K562 (cell line): ENCODE data around the gene PTPN1. TPM values are rescaled to one million over a fixed set of nuclear protein-coding genes. Genes with fewer than 3 reads are reported as not detected.
A peak's percentile ranks its signal among the peaks of the same experiment; 100 is the strongest.

ENCODE experiments used
- ATAC-seq: fragments of 200-7000 bp; cut with Tn5 transposase; 3 replicates; pipeline ENCODE4 v1.9.1; 2020; ENCODE audit warnings: moderate library complexity
- BruUV-seq: library from RNA; stranded (reverse); fragments of 400-500 nt; replicated peaks from 2 replicates; lab custom pipeline; 2021; lab: Mats Ljungman, UMichigan
- CTCF ChIA-PET: fragments of 300-600 bp; formaldehyde crosslinking; extraction: SDS; loops from one replicate; lab custom pipeline; 2021; ENCODE audit warnings: low intra/inter-chr PET ratio; lab: Yijun Ruan, JAX
- POLR2A ChIA-PET: fragments of 300-600, 350-650 bp; sonication (Branson Sonifier 250); formaldehyde crosslinking; extraction: SDS; loops from one replicate; lab custom pipeline; 2021; ENCODE audit warnings: antibody characterized with exemption, inconsistent platforms; lab: Yijun Ruan, JAX
- DNase-seq, 4 experiments: peaks; one replicate each; pipeline versions ENCODE4 v3.0.0 to v3.0.0-alpha.2; 2011 to 2018; ENCODE audit warnings: low spot score in 3 of 4, mixed read lengths in 3 of 4; ENCODE audit errors: extremely low read depth in 1 of 4
- FAIRE-seq: peaks from 2 replicates; lab custom pipeline; 2011; peaks lifted over from hg19 to GRCh38; lab: Jason Lieb, UNC
- H2AFZ ChIP-seq: 2 replicates; pipeline ENCODE4 v1.6.0; 2011; ENCODE audit warnings: low read depth, low read length, control low read depth, inconsistent platforms
- H3K27ac ChIP-seq: fragments of 200-600 bp; 3 replicates; pipeline ENCODE4 v1.8.0; 2011; ENCODE audit warnings: low read depth, mild to moderate bottlenecking, control low read depth, inconsistent platforms, low read length, moderate library complexity, mixed read lengths; ENCODE audit errors: extremely low read depth
- H3K27me3 ChIP-seq, 2 experiments: fragments of 300-600 bp in 1 of 2; 2 replicates in 1 of 2; 3 replicates in 1 of 2; pipeline versions ENCODE4 v1.6.0 to v1.8.0; 2011; ENCODE audit warnings: inconsistent platforms in 2 of 2, low read length in 2 of 2, mild to moderate bottlenecking in 1 of 2, mixed read lengths in 1 of 2, moderate library complexity in 1 of 2; ENCODE audit not compliant: control insufficient read depth in 2 of 2, insufficient read depth in 2 of 2
- H3K36me3 ChIP-seq: fragments of 300-600 bp; 3 replicates; pipeline ENCODE4 v1.8.0; 2011; ENCODE audit warnings: mild to moderate bottlenecking, low read length, inconsistent platforms; ENCODE audit not compliant: control insufficient read depth, insufficient read depth
- H3K4me1 ChIP-seq, 2 experiments: fragments of 200-600 bp in 1 of 2; replicated peaks in 1 of 2; 2 replicates in 1 of 2; 3 replicates in 1 of 2; pipeline versions ENCODE4 v1.5.1 to v1.8.0; 2011; ENCODE audit warnings: inconsistent platforms in 2 of 2, low read length in 2 of 2, mild to moderate bottlenecking in 1 of 2, mixed read lengths in 1 of 2, moderate library complexity in 1 of 2; ENCODE audit not compliant: control insufficient read depth in 2 of 2, insufficient read depth in 2 of 2
- H3K4me2 ChIP-seq: 2 replicates; pipeline ENCODE4 v1.6.1; 2011; ENCODE audit warnings: low read length, control low read depth, inconsistent platforms, mixed read lengths; ENCODE audit not compliant: insufficient read depth
- H3K4me3 ChIP-seq: fragments of 200-600 bp; sonication (generic), shearing (Covaris generic); 2 replicates; pipeline ENCODE4 v1.5.1; 2016; ENCODE audit warnings: control low read depth, inconsistent platforms
- H3K79me2 ChIP-seq: fragments of 200-600 bp; 3 replicates; pipeline ENCODE4 v1.8.0; 2011; ENCODE audit warnings: low read length, inconsistent platforms; ENCODE audit not compliant: control insufficient read depth, insufficient read depth
- H3K9ac ChIP-seq, 2 experiments: 2 replicates each; pipeline versions ENCODE4 v1.6.0 to v1.6.1; 2011; ENCODE audit warnings: low read depth in 2 of 2, low read length in 2 of 2, control low read depth in 1 of 2, inconsistent platforms in 1 of 2, mild to moderate bottlenecking in 1 of 2, mixed read lengths in 1 of 2; ENCODE audit not compliant: insufficient read depth in 1 of 2
- H3K9me1 ChIP-seq: one replicate; pipeline ENCODE4 v1.6.0; 2011; ENCODE audit warnings: inconsistent platforms, mild to moderate bottlenecking, low read length, moderate library complexity; ENCODE audit not compliant: control insufficient read depth, insufficient read depth
- H3K9me3 ChIP-seq: replicated peaks from 2 replicates; pipeline ENCODE4 v1.5.1; 2011; ENCODE audit warnings: low read depth, low read length, inconsistent platforms; ENCODE audit not compliant: control insufficient read depth, insufficient read depth
- H4K20me1 ChIP-seq: replicated peaks from 2 replicates; pipeline ENCODE4 v1.6.1; 2011; ENCODE audit warnings: low read length, inconsistent platforms, mixed read lengths; ENCODE audit not compliant: control insufficient read depth, insufficient read depth
- CHD1 ChIP-seq: fragments of 200-600 bp; sonication (generic); IDR thresholded peaks from one replicate; pipeline ENCODE4 v1.6.1; 2012; ENCODE audit warnings: mild to moderate bottlenecking, moderate library complexity, low read length, inconsistent platforms
- TRIM24 ChIP-seq, 2 experiments: fragments of 450-650 bp; IDR thresholded peaks; 2 replicates each; pipeline ENCODE4 v1.6.1; 2016
- ZBTB1 ChIP-seq: sonication (generic); formaldehyde crosslinking; IDR thresholded peaks from 2 replicates; pipeline ENCODE4 v1.8.1; 2023; ENCODE audit warnings: missing genetic modification reagents, low read depth, mild to moderate bottlenecking, borderline replicate concordance
- ZC3H4 ChIP-seq: sonication (generic); formaldehyde crosslinking; IDR thresholded peaks from 2 replicates; pipeline ENCODE4 v1.9.0; 2021; ENCODE audit warnings: missing genetic modification reagents, borderline replicate concordance
- ZFP1 ChIP-seq: fragments of 450-650 bp; formaldehyde crosslinking; IDR thresholded peaks from 2 replicates; pipeline ENCODE4 v1.4.0; 2020; ENCODE audit warnings: mild to moderate bottlenecking, mixed read lengths
- WGBS: fragments of 100-300 bp; shearing (Covaris generic); methylation state at CpG from one replicate; pipeline ENCODE4 v1.1.6; 2016; ENCODE audit warnings: low coverage, mixed read lengths; ENCODE audit not compliant: insufficient coverage; ENCODE audit errors: missing lambda C conversion rate; 5-methylcytosine and 5-hydroxymethylcytosine counted together
- in situ Hi-C: fragments of 300-500 bp; cut with MboI; formaldehyde crosslinking; loops from 4 replicates; pipeline ENCODE4 v1.15.0; 2018; ENCODE audit warnings: inconsistent platforms, mixed read lengths
- intact Hi-C: fragments of 100-400 bp; cut with micrococcal nuclease; formaldehyde crosslinking; loops from 2 replicates; pipeline ENCODE4 v1.14.2; 2022
- polyA plus RNA-seq, 8 experiments: library from polyadenylated mRNA; depleted of rRNA in 4 of 8; stranded (reverse) in 5 of 8; unstranded in 3 of 8; fragments of >200 nt; fragmentation: Nextera tagmentation in 2 of 8; fragmentation: Illumina TruSeq in 1 of 8; extraction: Ambion mirVana in 2 of 8; extraction: Trizol in 1 of 8; gene quantifications; 2 replicates each; pipeline versions ENCODE4 v1.2.1 to v1.2.3, GENCODE V29; 2011 to 2014; ENCODE audit warnings: inconsistent platforms in 1 of 8, missing spikeins in 1 of 8
- total RNA-seq, 7 experiments: library from RNA; depleted of rRNA in 6 of 7; stranded (reverse); fragments of >200 nt in 6 of 7; fragmentation: Illumina TruSeq in 2 of 7; extraction: Trizol in 2 of 7; gene quantifications; 2 replicates each; pipeline versions ENCODE4 v1.2.1 to v1.2.3, GENCODE V29; 2011 to 2021; ENCODE audit warnings: low replicate concordance in 1 of 7

PTPN1 gene
- total and polyA plus RNA-seq, 9 of the 15 experiments (the other 6 are each of a cell fraction or from before 2014, with no cell fraction given) = 11.0 to 85.3 (median 54.0) TPM

- ChIA-PET POLR2A (interaction anchor here (0.8 to 2.0 kb wide), 4 partner anchors 10 to 13 kb away, joined by 3 to 10 read pairs (median 4); no protein-coding TSS in a partner anchor), CTCF (no interaction called here)
- Histone ChIP-seq H4K20me1 (no peaks in the 10 kb centered on the region; the same call in 1 of the 2 replicates), H3K9ac (no peak overlapping the region), H3K27me3 (no peaks in the 10 kb centered on the region), H3K9me1 (no peaks in the 10 kb centered on the region), H3K4me1 (peaks cover 4 to 7% of the 10 kb centered on the region in 2 experiments; a peak in 4 of 5 replicates), H3K4me3 (no peak overlapping the region), H3K79me2 (peaks cover 68% of the 10 kb centered on the region), H3K4me2 (no peak overlapping the region), H3K27ac (peak overlapping the region; percentile 24; the same call in 1 of the 3 replicates), H3K9me3 (no peaks in the 10 kb centered on the region), H3K36me3 (peaks cover 48% of the 10 kb centered on the region), H2AFZ (no peak overlapping the region)
- 88% methylated on average over 4 of the region's 6 CpGs for WGBS
- TF ChIP-seq CHD1 (no peak), ZBTB1 (CRISPR knock-in tag) (no peak), TRIM24 (IDR thresholded peaks at IDR 0.05) (0 out of 4 replicates have a peak, but pooled peaks of 1 of the 2 experiments have one; percentile 8), ZFP1 (CRISPR knock-in tag) (peak; percentile 62; the same call in 1 of the 2 replicates), ZC3H4 (CRISPR knock-in tag) (no peak)
- no peak for DNase-seq
- BruUV-seq = no TSS peak
- no peak for ATAC-seq
- intact Hi-C loops (loop anchor here (2.0 kb wide), 1 partner anchor 46 kb away; no protein-coding TSS in a partner anchor), in situ Hi-C loops (no loop called here)
- FAIRE-seq = no peak
Measured at GRCh38 chr20:50559149-50559548, 49.0 kb downstream of the PTPN1 start.
